Smooth muscle cell (in vitro differentiated cells): ENCODE data around the gene KRT6A. TPM values are rescaled to one million over a fixed set of nuclear protein-coding genes. Genes with fewer than 3 reads are reported as not detected.
A peak's percentile ranks its signal among the peaks of the same experiment; 100 is the strongest.

Experiments
- DNase-seq: peaks from one replicate; lab custom pipeline; 2025; ENCODE audit not compliant: unreplicated experiment; lab: John Stamatoyannopoulos, UW
- H2AFZ ChIP-seq: fragments of 200-600 bp; sonication (generic); 2 replicates; pipeline ENCODE4 v1.6.0; 2016; ENCODE audit warnings: antibody characterized with exemption, low read depth, mild to moderate bottlenecking
- H3F3A ChIP-seq: fragments of 200-600 bp; sonication (generic); 2 replicates; pipeline ENCODE4 v1.6.0; 2017; ENCODE audit warnings: antibody characterized with exemption, low read depth
- H3K27ac ChIP-seq: fragments of 200-600 bp; sonication (generic); 2 replicates; pipeline ENCODE4 v1.5.1; 2016; ENCODE audit warnings: low read depth, mild to moderate bottlenecking
- H3K27me3 ChIP-seq: fragments of 200-600 bp; sonication (generic); 2 replicates; pipeline ENCODE4 v1.6.1; 2016; ENCODE audit warnings: low read depth, mild to moderate bottlenecking
- H3K36me3 ChIP-seq: fragments of 200-600 bp; sonication (generic); 2 replicates; pipeline ENCODE4 v1.5.1; 2016; ENCODE audit warnings: low read depth
- H3K4me1 ChIP-seq: fragments of 200-600 bp; sonication (generic); 2 replicates; pipeline ENCODE4 v1.5.1; 2016; ENCODE audit warnings: low read depth
- H3K4me2 ChIP-seq: fragments of 200-600 bp; sonication (generic); 2 replicates; pipeline ENCODE4 v1.6.0; 2016; ENCODE audit warnings: mild to moderate bottlenecking
- H3K4me3 ChIP-seq: fragments of 200-600 bp; sonication (generic); 2 replicates; pipeline ENCODE4 v1.5.1; 2016; ENCODE audit warnings: mild to moderate bottlenecking
- H3K79me2 ChIP-seq: fragments of 200-600 bp; sonication (generic); 2 replicates; pipeline ENCODE4 v1.6.0; 2016; ENCODE audit warnings: low read depth, mild to moderate bottlenecking
- H3K9ac ChIP-seq: fragments of 200-600 bp; sonication (generic); 2 replicates; pipeline ENCODE4 v1.6.0; 2016; ENCODE audit warnings: low read depth
- H3K9me3 ChIP-seq: fragments of 200-600 bp; sonication (generic); replicated peaks from 2 replicates; pipeline ENCODE4 v1.5.1; 2016; ENCODE audit warnings: low read depth
- H4K20me1 ChIP-seq: fragments of 200-600 bp; sonication (generic); 2 replicates; pipeline ENCODE4 v1.6.0; 2016; ENCODE audit warnings: low read depth
- WGBS: methylation state at CpG from one replicate; pipeline ENCODE4 v1.1.7; 2016; ENCODE audit warnings: low lambda C conversion rate; 5-methylcytosine and 5-hydroxymethylcytosine counted together
- polyA plus RNA-seq: library from polyadenylated mRNA; unstranded; fragments of >200 nt; fragmentation: Nextera tagmentation; extraction: Ambion mirVana; gene quantifications from 2 replicates; pipeline ENCODE4 v1.2.1, GENCODE V29; 2016
- total RNA-seq: library from RNA; depleted of rRNA; stranded (reverse); fragments of >200 nt; gene quantifications from 2 replicates; pipeline ENCODE4 v1.2.3, GENCODE V29; 2014
- TF ChIP-seq, protein P1 (sequence below): fragments of 200-600 bp; sonication (generic); IDR thresholded peaks from 2 replicates; pipeline ENCODE4 v1.5.1; 2017; ENCODE audit warnings: borderline replicate concordance, mild to moderate bottlenecking, antibody characterized with exemption; ENCODE audit not compliant: insufficient read depth, poor library complexity, severe bottlenecking

KRT6A gene
- total and polyA plus RNA-seq, 2 experiments from 2014 or later, result 460 to 1,128 TPM

DNA sequence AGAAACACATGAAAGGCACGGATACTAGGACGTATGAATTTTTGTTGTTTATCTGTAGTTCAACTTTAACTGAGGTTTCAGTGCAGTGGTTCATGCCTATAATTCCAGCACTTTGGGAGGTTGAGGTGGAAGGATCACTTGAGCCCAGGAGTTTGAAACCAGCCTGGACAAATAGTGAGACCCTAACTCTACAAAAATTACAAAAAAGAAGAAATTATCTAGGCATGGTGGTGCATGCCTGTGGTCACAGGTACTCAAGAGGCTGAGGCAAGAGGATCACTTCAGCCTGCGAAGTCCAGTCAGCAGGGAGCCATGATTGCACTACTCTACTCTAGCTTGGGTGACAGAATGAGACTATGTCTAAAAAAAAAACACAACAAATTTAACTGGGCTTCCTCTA lies 49.1 kb downstream of the KRT6A start:
- Histone ChIP-seq H3K27ac (no peak overlapping the region), H2AFZ (no peak overlapping the region), H3K4me3 (no peak overlapping the region), H3K4me2 (no peak overlapping the region), H3K27me3 (peaks cover 5% of the 10 kb centered on the region), H3K9me3 (no peaks in the 10 kb centered on the region), H3K9ac (no peak overlapping the region), H3K4me1 (peaks cover 26% of the 10 kb centered on the region), H3F3A (peaks cover 7% of the 10 kb centered on the region), H3K79me2 (no peaks in the 10 kb centered on the region), H4K20me1 (no peaks in the 10 kb centered on the region), H3K36me3 (no peaks in the 10 kb centered on the region)
- DNase-seq, result no peak
- WGBS, result 97% methylated on average over 3 of the region's 3 CpGs
- TF ChIP-seq, protein P1, sequence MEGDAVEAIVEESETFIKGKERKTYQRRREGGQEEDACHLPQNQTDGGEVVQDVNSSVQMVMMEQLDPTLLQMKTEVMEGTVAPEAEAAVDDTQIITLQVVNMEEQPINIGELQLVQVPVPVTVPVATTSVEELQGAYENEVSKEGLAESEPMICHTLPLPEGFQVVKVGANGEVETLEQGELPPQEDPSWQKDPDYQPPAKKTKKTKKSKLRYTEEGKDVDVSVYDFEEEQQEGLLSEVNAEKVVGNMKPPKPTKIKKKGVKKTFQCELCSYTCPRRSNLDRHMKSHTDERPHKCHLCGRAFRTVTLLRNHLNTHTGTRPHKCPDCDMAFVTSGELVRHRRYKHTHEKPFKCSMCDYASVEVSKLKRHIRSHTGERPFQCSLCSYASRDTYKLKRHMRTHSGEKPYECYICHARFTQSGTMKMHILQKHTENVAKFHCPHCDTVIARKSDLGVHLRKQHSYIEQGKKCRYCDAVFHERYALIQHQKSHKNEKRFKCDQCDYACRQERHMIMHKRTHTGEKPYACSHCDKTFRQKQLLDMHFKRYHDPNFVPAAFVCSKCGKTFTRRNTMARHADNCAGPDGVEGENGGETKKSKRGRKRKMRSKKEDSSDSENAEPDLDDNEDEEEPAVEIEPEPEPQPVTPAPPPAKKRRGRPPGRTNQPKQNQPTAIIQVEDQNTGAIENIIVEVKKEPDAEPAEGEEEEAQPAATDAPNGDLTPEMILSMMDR, result no peak

DNA sequence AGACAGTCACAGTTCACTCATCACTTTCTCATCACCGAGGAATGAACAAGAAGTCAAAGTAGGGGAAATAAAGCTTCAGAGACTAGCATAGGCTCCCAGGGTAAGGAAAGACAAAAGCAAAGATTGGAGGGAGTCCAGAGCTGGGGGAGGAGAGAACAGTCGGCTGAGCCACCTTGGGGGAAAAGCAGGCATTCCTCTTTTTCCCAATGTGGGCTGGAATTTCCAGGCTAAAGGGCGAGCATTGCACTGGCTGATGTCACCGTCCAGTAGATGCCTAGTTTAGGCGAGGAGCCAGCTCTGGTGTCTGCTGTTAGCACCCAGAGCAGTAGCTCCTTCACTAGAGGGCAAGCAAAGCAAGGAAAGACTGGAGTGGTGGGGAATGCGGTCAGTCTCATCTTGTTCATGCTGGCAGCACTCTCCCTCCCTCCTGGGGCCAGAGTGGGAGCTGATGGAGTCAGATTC lies 50.4 kb downstream of the KRT6A start:
- peak overlapping the region; percentile 95 for H3K27ac ChIP-seq
- H2AFZ ChIP-seq, result no peak overlapping the region
- no peaks in the 10 kb centered on the region for H3K9me3 ChIP-seq
- TF ChIP-seq, protein P1, result no peak
- peak overlapping the region; percentile 49 for H3K4me2 ChIP-seq
- peak overlapping the region; percentile 84 for H3K9ac ChIP-seq
- WGBS, result 15% methylated on average over 6 of the region's 6 CpGs
- peaks cover 26% of the 10 kb centered on the region for H3K4me1 ChIP-seq
- H3K79me2 ChIP-seq, result no peaks in the 10 kb centered on the region
- H3K4me3 ChIP-seq, result no peak overlapping the region
- H4K20me1 ChIP-seq, result no peaks in the 10 kb centered on the region
- no peak for DNase-seq
- H3F3A ChIP-seq, result peaks cover 7% of the 10 kb centered on the region
- H3K36me3 ChIP-seq, result no peaks in the 10 kb centered on the region
- no peaks in the 10 kb centered on the region for H3K27me3 ChIP-seq

DNA sequence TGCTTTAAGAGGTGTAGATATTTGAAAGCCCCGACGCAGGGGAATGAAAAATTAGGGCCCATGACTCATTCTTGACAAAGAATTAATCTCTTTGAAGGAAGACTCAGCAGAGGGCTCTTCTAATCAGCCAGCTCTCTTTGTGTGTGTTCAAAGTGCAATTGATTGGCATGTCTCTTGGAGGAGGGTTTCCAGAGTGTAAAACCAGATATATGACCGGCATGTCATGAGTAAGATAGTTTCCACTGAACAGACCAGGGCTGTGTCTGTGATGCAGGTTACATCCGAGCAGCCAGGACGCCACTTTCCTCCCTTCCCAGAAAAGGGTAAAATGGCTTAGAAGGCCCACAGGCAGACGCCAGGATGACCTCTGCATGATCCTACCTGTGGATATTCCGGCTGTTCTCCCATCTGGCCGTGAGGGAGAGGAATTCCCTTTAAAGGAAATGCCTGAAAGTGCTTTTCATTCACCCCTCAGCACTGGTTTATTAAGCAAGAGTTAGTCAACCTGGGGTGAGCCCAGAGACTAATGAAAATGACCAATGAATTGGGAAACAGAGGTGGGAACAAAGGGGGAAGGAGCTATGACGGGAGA lies 51.6 kb downstream of the KRT6A start:
- peaks cover 11% of the 10 kb centered on the region for H3F3A ChIP-seq
- peak overlapping the region; percentile 95 for H3K27ac ChIP-seq
- peaks cover 26% of the 10 kb centered on the region for H3K4me1 ChIP-seq
- H3K9ac ChIP-seq, result peak overlapping the region; percentile 84
- DNase-seq, result no peak
- 29% methylated on average over 9 of the region's 9 CpGs for whole genome bisulfite sequencing
- H3K9me3 ChIP-seq, result no peaks in the 10 kb centered on the region
- H3K36me3 ChIP-seq, result no peaks in the 10 kb centered on the region
- TF ChIP-seq, protein P1, result no peak
- no peak overlapping the region for H3K4me3 ChIP-seq
- H3K79me2 ChIP-seq, result no peaks in the 10 kb centered on the region
- H3K27me3 ChIP-seq, result no peaks in the 10 kb centered on the region
- peak overlapping the region; percentile 49 for H3K4me2 ChIP-seq
- H2AFZ ChIP-seq, result no peak overlapping the region
- H4K20me1 ChIP-seq, result no peaks in the 10 kb centered on the region

DNA sequence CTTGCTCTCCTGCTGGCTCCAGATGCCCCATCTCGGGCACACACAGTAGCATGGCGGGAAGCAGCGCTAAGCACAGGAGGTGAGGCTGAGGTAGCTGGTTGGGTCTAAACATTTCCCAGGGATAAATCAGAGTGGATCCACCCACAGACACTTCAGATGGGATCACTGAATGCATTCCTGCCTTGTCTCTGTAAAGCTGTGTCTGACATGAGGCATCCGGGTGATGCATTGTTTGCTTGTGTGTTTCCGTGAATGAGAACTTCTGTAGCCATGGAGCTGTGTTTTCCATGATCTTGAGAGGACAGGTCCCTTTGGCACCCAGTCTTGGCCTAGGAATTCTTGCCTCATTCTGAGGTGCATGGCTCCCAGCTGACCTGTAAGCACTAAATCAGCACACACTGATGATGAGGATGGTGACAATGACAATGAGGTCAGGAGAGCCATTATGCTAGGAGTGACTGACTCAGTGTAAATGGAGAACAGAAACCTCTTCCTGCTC lies 52.2 kb downstream of the KRT6A start:
- H3K36me3 ChIP-seq, result no peaks in the 10 kb centered on the region
- H3K79me2 ChIP-seq, result no peaks in the 10 kb centered on the region
- H3F3A ChIP-seq, result peaks cover 14% of the 10 kb centered on the region
- peaks cover 26% of the 10 kb centered on the region for H3K4me1 ChIP-seq
- no peaks in the 10 kb centered on the region for H3K9me3 ChIP-seq
- no peak overlapping the region for H2AFZ ChIP-seq
- H3K27ac ChIP-seq, result peak overlapping the region; percentile 95
- WGBS, result 52% methylated on average over 5 of the region's 5 CpGs
- H3K9ac ChIP-seq, result peak overlapping the region; percentile 84
- no peaks in the 10 kb centered on the region for H4K20me1 ChIP-seq
- H3K27me3 ChIP-seq, result no peaks in the 10 kb centered on the region
- no peak for DNase-seq
- TF ChIP-seq, protein P1, result no peak
- peak overlapping the region; percentile 49 for H3K4me2 ChIP-seq
- H3K4me3 ChIP-seq, result no peak overlapping the region
